ENCODE measurements around the gene PEX7. TPM values are rescaled to one million over a fixed set of nuclear protein-coding genes. Genes with fewer than 3 reads are reported as not detected.
A peak's percentile ranks its signal among the peaks of the same experiment; 100 is the strongest.

PEX7 gene
- polyA plus RNA-seq, 3 donors, result 3.0 to 6.1 (median 3.9) TPM

- no peaks in the 10 kb centered on the region for H3K79me2 ChIP-seq (ENCODE audit: insufficient read depth, low read length)
- H3K36me3 ChIP-seq (replicated peaks in 1 of 2; ENCODE audit: control insufficient read depth in 1 of 2, insufficient read depth in 2 of 2, low read length in 2 of 2), result no peaks in the 10 kb centered on the region
- H3K27ac ChIP-seq (ENCODE audit: low read depth in 1 of 2, low read length in 2 of 2), result no peak overlapping the region
- H3K4me1 ChIP-seq (ENCODE audit: control insufficient read depth in 1 of 2, insufficient read depth in 2 of 2, low read length in 2 of 2), result peaks cover 34 to 41% of the 10 kb centered on the region in 2 donors
- peaks cover 0 to 20% (median 14%) of the 10 kb centered on the region in 7 donors for H3K9me3 Mint-ChIP-seq
- H3K4me3 ChIP-seq (replicated peaks in 1 of 3; ENCODE audit: low read depth in 2 of 3, low read length in 3 of 3), result no peak overlapping the region
- H3K4me3 Mint-ChIP-seq, result peak overlapping the region in 1 of 2 donors; percentile 86
- H3K4me2 ChIP-seq (replicated peaks; ENCODE audit: extremely low read depth, low read length, poor library complexity, severe bottlenecking), result no peak overlapping the region
- intact Hi-C loops (cut with micrococcal nuclease), result no loop called here
- no peak overlapping the region for H3K27ac Mint-ChIP-seq
- peaks cover 0 to 10% of the 10 kb centered on the region in 2 donors for H3K36me3 Mint-ChIP-seq
- DNase-seq, result no peak
- WGBS (ENCODE audit: insufficient coverage), result 67% methylated on average over 40 of the region's 40 CpGs
- no peak overlapping the region for H3K9ac ChIP-seq (ENCODE audit: insufficient read depth, low read length, poor library complexity, severe bottlenecking)
- no peak overlapping the region for H2AFZ ChIP-seq (ENCODE audit: insufficient read depth, low read depth, low read length, poor library complexity, severe bottlenecking)
- no peak for TF ChIP-seq CTCF (IDR thresholded peaks at IDR 0.05)
- H4K20me1 ChIP-seq (ENCODE audit: insufficient read depth, low read length), result no peaks in the 10 kb centered on the region
- H3K4me1 Mint-ChIP-seq, result peaks cover 35% of the 10 kb centered on the region
- H3K27me3 Mint-ChIP-seq (ENCODE audit: low read depth in 3 of 3), result peaks cover 63 to 82% (median 70%) of the 10 kb centered on the region in 3 donors
- peaks cover 51 to 69% of the 10 kb centered on the region in 2 donors for H3K27me3 ChIP-seq (ENCODE audit: control insufficient read depth in 2 of 2, insufficient read depth in 2 of 2, low read length in 2 of 2)
- peaks cover 0 to 28% of the 10 kb centered on the region in 2 donors for H3K9me3 ChIP-seq (replicated peaks in 1 of 2; ENCODE audit: control insufficient read depth in 1 of 2, insufficient read depth in 1 of 2, low read length in 2 of 2)
Observed at GRCh38 chr6:136923954-136924673, 101.7 kb downstream of the PEX7 start.

- no peak for DNase-seq
- Mint-ChIP-seq H3K4me3 (peak overlapping the region in 1 of 2 donors; percentile 59), H3K27ac (no peak overlapping the region), H3K27me3 (ENCODE audit: low read depth in 3 of 3) (peaks cover 44 to 76% (median 47%) of the 10 kb centered on the region in 3 donors), H3K36me3 (peaks cover 0 to 5% of the 10 kb centered on the region in 2 donors), H3K4me1 (peaks cover 19% of the 10 kb centered on the region), H3K9me3 (peaks cover 0 to 17% (median 7%) of the 10 kb centered on the region in 7 donors)
- Histone ChIP-seq H3K9me3 (replicated peaks in 1 of 2; ENCODE audit: control insufficient read depth in 1 of 2, insufficient read depth in 1 of 2, low read length in 2 of 2) (peaks cover 0 to 19% of the 10 kb centered on the region in 2 donors), H3K27me3 (ENCODE audit: control insufficient read depth in 2 of 2, insufficient read depth in 2 of 2, low read length in 2 of 2) (peaks cover 29 to 54% of the 10 kb centered on the region in 2 donors), H3K4me1 (ENCODE audit: control insufficient read depth in 1 of 2, insufficient read depth in 2 of 2, low read length in 2 of 2) (peaks cover 19 to 25% of the 10 kb centered on the region in 2 donors), H3K79me2 (ENCODE audit: insufficient read depth, low read length) (no peaks in the 10 kb centered on the region), H3K4me3 (replicated peaks in 1 of 3; ENCODE audit: low read depth in 2 of 3, low read length in 3 of 3) (no peak overlapping the region), H3K36me3 (replicated peaks in 1 of 2; ENCODE audit: control insufficient read depth in 1 of 2, insufficient read depth in 2 of 2, low read length in 2 of 2) (no peaks in the 10 kb centered on the region), H3K4me2 (replicated peaks; ENCODE audit: extremely low read depth, low read length, poor library complexity, severe bottlenecking) (no peak overlapping the region), H4K20me1 (ENCODE audit: insufficient read depth, low read length) (no peaks in the 10 kb centered on the region), H3K9ac (ENCODE audit: insufficient read depth, low read length, poor library complexity, severe bottlenecking) (no peak overlapping the region), H3K27ac (ENCODE audit: low read depth in 1 of 2, low read length in 2 of 2) (no peak overlapping the region), H2AFZ (ENCODE audit: insufficient read depth, low read depth, low read length, poor library complexity, severe bottlenecking) (no peak overlapping the region)
- intact Hi-C loops (cut with micrococcal nuclease), result no loop called here
- TF ChIP-seq CTCF (IDR thresholded peaks at IDR 0.05), result no peak
- no CpG with 5 or more reads among the region's 2 CpGs for WGBS (ENCODE audit: insufficient coverage)
Observed at GRCh38 chr6:136926383-136926782, 104.0 kb downstream of the PEX7 start.
